GM21367 (cell line): ENCODE measurements around the gene CNIH3.
"Not testable (repeated sequence)": the region's sequence is repeated elsewhere in the genome, so short reads cannot be mapped to it uniquely, and the experiment has no call there.

Experiments used
- ATAC-seq: cut with Tn5 transposase; IDR thresholded peaks from one replicate; pipeline ENCODE4 v1.9.1; 2021; ENCODE audit not compliant: unreplicated experiment

The CNIH3 gene

DNA sequence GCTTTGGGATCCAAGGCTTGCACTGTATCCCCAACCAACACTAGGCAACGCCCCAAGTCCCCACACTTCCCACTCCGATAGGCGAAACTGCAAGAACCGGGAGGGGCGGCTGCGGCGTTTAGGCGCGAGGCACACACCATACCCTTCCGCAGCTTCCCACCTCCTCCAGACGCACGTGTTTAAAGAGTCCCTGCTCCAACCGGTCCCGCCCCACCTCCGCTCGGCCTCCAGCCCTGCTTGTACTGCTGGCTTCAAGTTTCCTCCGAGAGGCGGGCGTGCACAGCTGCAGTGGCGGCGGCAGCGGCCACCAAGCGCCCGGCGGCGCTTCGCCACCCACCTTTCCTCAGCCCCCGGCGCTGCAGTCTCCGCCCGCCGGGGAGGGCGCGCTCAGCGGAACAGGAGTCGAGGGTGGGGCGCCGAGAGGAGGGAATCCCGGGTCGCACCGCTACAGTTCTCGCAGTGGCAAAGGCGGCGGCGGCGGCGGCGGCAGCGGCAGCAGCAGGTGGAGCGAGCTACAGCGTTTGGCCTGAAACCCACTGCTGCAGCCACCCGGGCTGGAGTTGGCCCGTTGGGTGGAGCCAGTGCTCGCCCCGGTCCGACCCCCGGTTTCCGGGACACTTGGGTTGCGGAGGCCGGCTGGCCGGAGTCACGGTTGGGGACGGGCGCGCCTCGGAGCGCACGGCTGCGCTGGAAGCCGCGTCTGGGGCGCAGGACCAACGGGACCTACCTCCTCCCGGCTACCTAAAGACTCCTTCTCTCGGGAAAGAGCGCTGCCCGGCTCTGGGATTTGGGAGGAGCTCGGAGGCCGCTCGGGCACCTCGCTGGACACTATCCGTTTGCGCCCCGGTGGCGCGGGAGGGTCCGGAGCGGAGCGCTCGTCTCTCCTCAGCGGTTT lies at the start of gene CNIH3:
Gene CNIH3, plus strand, starts transcription at position 457 of the 895 bp plus-strand sequence. CDS start 858 bp downstream, outside the sequence.
- ATAC-seq: no peak

GRCh38 chr1:224566492-224566891 lies 49.6 kb upstream of the CNIH3 start:
- not testable (repeated sequence) for ATAC-seq

DNA sequence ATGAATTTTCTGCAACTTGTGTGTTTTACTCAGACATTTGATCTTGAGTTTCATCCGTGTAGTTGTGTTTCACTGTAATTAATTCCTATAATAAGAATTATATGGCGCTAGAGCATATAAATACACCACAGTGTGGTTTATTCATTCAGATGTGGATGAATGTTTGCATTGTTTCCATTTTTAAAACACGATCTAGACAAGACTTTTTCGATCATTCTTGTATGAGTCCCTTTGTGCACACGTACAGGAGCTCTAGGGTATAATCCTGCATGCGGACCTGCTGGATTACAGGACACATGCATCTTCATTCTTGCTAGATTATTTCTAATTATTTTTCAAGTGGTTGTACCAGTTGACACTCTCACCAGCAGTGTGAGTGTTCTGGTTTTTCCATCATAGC lies 46.8 kb upstream of the CNIH3 start:
- no peak for ATAC-seq

DNA sequence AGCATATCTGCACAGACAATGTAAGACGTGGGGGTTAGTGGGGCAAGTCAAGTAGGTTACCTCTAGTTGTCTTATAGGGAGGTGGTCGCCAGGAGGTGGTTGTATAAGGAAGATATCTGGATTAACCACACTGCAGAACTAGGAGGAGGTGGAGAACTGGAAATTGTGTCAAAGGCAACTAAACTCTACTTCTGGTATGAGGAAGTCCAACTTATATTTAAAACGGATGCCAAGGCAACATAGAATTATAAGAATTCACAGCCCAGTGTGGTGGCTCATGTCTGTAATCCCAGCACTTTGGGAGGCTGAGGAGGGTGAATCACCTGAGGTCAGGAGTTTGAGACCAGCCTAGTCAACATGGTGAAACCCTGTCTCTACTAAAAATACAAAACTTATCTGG lies 44.1 kb upstream of the CNIH3 start:
- ATAC-seq: not testable (repeated sequence)

DNA sequence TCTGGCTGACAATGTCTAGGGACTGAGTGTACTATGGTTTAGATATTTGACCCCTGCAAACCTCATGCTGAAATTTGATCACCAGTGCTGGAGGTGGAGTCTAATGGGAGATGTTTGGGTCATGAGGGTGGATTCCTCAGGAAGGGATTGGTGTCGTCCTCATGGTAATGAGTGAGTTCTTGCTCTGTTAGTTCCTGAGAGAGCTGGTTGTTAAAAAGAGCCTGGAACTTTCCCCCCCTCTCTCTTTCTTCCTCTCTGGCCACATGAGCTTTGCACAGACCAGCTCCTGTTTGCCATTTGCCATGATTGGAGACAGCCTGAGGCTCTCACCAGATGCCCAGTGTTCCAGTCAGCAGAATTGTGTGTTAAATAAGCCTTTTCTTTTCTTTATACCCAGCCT lies 36.6 kb upstream of the CNIH3 start:
- no peak for ATAC-seq

DNA sequence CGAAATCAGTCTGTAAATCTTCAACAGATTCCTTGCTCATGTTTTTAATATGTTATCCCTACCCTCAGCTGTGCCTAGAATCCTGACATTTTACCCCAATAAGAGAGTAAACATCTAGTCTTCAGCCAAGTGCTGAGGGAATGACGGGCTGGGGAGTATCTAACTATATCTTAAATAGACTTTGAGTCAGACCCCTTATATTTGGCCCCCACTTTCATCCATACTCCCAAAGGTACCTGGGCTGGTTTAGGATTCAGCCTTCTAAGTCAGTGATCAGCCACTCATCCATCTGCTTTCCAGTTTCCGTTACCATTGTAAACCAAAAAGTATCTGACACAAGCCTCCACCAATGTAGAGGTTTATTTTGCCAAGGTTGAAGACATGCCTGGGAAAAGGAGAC lies 36.1 kb upstream of the CNIH3 start:
- ATAC-seq: no peak

GRCh38 chr1:224582041-224582440 lies 34.1 kb upstream of the CNIH3 start:
- no peak for ATAC-seq

- ATAC-seq: no peak
Observed at GRCh38 chr1:224583774-224584173, 32.3 kb upstream of the CNIH3 start.

GRCh38 chr1:224585051-224585450 lies 31.1 kb upstream of the CNIH3 start:
- no peak for ATAC-seq

DNA sequence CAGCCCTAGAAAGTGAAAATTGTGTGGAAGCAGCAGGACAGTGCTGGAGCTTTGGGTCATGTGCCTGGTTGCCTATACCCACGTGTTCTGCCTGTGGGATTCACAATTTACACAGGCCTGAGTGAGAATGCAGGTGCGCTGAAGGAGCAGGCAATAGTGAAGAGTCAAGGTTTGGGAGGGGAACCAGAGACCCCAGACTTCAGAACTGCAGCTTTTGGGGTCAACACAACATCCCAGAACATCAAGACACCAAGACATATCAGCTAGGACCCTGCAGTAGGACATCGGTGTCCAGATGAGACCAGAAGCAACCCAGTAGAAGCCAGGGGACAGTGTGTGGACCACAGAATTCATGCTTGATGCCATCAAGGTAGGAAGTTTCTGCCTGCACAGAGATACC lies 29.1 kb upstream of the CNIH3 start:
- ATAC-seq: no peak

- no peak for ATAC-seq
Observed at GRCh38 chr1:224588515-224588914, 27.6 kb upstream of the CNIH3 start.

DNA sequence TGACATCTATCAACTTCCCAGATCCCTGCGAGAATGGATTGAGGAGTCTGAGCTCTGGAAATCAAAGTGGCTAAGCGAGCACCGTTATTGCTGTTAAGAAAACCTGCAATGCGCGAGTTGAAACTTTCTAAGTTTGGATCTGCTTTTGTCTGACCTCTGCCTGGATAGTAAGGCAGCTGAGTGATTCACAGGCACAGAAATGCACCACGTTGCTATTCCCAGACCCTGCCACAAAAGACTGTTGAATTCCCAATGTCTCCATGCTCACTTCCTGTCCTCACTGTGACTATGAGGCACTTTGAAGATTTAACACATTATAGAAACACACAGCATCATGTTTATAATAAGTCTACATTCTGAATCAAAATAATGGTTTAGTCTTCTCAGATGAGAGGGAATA lies 27.1 kb upstream of the CNIH3 start:
- no peak for ATAC-seq

DNA sequence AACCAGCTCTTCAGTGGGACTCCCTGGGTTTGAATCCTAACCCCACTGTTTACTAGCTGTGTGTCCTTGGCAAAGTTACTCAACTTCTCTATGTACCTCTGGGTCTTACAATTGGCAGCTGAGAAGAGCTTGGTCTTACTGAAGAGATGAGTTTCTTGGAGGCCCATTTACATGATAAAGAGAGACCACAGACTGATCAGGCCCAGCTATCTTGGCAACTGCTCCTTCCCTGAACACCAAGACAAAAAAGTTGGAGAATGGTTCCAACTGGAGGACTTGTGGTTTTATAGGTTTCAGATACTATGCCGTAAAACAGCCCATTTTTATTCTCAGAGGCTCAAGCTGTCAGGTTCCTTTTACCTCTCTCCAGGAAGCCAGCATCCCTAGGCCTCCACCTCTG lies 24.8 kb upstream of the CNIH3 start:
- no peak for ATAC-seq

- ATAC-seq: no peak
Observed at GRCh38 chr1:224592636-224593582, 23.2 kb upstream of the CNIH3 start.

DNA sequence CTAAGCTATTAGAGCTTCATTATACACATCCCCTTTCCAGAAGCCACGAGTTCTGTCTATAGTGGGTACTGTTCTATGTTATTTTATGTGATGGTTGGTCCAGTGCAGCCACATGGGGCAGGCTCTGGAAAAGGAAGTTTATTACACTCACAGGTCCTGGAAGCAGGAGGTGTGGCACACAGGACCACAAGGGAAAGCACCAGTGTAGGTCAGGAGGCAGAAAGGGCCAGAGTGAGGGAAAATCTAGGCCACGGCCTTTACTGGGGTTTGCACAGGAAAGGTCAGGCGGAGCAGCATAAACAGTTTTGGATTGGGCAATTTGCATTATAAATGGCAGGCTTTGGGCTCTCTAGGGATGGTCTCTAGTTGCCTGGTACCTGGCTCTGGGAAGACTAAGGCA lies 21.8 kb upstream of the CNIH3 start:
- ATAC-seq: no peak

- ATAC-seq: no peak
Observed at GRCh38 chr1:224594851-224595250, 21.3 kb upstream of the CNIH3 start.

GRCh38 chr1:224605482-224606181 lies 10.5 kb upstream of the CNIH3 start:
- ATAC-seq: no peak

DNA sequence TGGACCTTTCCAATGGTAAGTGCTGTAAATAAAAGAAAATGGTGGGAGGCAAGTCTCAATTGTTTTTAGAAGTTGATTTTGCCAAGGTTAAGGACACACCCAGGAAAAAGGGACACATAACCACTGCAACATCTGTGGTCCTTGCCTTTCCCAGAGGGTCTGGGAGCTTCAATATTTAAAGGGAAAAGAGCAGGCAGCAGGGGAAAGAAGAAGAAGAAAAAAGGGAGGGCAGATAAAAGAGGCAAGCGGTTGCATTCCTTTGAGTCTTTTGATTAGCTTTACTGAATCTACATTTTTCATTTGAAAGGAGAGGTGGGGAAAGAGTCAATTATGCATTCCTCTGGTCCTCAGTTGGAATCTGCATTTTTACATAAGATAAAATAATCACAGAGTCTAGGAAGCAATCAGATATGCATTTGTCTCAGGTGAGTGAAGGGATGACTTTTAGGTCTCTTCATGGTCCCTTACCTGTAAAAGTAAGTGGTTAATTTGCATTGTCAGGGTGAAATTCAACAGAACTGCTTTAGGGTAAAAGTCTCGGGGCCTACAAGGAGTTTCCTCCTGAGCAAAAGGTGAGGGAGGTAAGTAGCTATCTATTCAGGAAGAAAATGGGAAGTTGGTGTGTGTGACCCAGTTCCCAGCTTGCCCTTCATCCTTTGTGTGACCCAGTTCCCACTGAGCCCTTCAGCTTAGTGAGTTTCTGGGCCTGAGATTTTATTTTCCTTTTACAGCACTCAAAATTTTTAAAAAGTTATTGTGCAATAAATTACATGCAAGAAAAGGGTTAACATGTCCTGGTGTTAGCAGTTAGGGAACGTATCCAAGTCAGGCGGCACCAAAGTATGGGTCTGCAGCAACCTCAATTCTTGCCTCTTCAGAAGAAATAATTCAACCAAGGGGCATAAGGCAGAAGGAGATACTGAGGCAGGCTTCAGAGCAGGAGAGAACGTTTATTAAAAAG lies 8.6 kb upstream of the CNIH3 start:
- ATAC-seq: no peak

GRCh38 chr1:224609333-224609732 lies 6.8 kb upstream of the CNIH3 start:
- no peak for ATAC-seq

- ATAC-seq: no peak
Observed at GRCh38 chr1:224612246-224612645, 3.9 kb upstream of the CNIH3 start.
